Right renal pelvis (tissue), 4 donors: Measurements from ENCODE around the gene VTI1B. TPM values are rescaled to one million over a fixed set of nuclear protein-coding genes. Genes with fewer than 3 reads are reported as not detected.

ENCODE experiments used
- DNase-seq, 4 donors: peaks; one replicate each; pipeline ENCODE4 v3.0.0-alpha.2; 2013; ENCODE audit warnings: low read depth in 4 of 4, low spot score in 3 of 4, missing footprints in 1 of 4
- polyA plus RNA-seq, 4 donors: library from polyadenylated mRNA; unstranded; fragments of 120-200 nt; gene quantifications; one replicate each; pipeline ENCODE4 v1.2.1, GENCODE V29; 2013; ENCODE audit not compliant: insufficient read length in 4 of 4

Gene VTI1B
- polyA plus RNA-seq, 4 donors = 105 to 120 (median 114) TPM

GRCh38 chr14:67680121-67680602 is 5.7 kb upstream of the VTI1B start:
- no peak for DNase-seq

DNA sequence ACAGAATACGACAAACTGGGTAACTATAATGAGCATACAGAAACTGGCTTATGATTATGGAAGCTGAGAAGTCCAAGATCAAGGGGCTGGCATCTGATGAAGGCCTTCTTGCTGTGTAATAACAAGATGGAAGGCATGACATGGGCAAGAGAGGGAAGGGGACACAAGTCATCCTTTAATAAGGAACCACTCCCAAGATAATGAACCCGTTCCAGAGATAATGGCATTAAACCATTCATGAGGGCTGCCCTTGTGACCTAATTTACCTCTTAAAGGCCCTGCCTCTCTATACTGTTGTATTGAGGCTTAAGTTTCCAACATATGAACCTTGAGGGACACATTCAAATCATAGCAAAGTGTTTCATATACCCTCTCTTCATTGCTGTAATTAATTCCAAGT is 4.6 kb upstream of the VTI1B start:
- DNase-seq = no peak

DNA sequence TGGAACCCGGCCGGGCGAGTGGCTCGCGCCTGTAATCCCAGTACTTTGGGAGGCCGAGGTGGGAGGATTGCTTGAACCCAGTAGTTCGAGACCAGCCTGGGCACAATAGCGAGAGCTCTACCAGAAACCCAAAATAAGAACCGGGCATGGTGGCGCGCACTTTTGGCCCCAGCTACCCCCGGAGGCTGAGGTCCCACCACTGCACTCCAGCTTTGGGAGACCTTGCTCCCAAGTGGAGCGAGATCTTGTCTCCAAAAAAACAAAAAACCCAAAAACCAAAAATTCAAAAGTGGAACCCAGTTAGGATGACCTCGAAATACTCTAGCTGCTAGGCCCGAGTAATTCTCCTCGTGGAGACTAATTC is 769 bp upstream of the VTI1B start:
- no peak for DNase-seq

DNA sequence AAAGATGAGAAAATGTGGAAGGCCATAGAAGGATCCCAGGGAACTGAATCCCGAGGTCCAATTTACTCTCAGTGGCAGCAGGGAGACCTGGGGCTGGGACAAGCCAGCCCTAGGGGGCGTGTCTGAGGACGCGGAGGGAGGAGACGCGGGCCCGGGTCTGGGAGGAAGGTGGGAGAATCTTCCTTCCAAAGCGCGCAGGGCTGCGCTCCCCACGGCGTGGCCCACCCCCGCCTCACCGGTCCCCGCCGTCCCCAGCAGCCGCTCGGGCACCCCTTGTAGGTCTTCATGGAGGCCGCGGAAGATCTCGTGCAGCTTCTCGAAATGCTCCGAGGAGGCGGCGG is 323 bp downstream of the VTI1B start:
- peak; percentile 51 to 63 (median 56) for DNase-seq

DNA sequence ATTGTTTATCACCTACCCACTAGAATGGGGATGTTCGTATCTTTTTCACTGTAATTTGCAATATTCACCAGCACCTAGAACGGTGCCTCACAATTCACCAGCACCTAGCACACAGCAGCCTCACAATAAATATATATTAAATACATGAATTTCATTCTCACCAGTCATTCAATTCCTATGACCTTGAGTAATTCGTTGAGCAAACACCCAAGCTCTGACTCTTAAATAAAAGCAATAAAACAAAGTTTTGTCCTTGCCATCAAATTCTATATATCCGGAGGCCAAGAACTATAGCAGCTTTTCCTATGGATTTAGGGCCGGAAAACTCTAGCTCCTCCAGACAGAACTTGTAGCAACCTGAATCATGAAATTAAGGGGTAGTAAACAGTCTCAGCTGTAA is 981 bp downstream of the VTI1B start:
- no peak for DNase-seq

- DNase-seq = no peak
Observed at GRCh38 chr14:67668559-67668958, 5.9 kb downstream of the VTI1B start.

GRCh38 chr14:67666750-67667449 is 7.5 kb downstream of the VTI1B start:
- DNase-seq = peak in 3 of 4 donors; percentile 17 to 29 (median 23)

DNA sequence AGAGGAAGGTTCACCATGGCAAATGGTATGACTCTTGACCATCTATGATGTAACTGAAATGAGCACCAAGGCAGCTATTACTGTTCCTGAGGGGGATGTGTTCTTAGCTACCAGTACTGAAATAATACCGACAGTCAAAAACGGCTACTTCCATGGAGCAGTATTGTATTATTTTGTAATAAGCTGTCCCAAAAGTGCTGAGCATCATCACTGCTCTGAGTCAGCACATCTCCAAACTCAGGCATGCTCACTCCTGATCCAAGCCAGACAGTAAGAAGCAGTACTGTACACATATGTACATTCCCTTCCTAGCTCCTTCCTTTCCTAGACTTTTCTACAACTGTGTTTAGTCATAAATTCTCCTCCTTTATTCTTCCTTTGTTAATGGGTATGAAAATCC is 8.6 kb downstream of the VTI1B start:
- DNase-seq = no peak

GRCh38 chr14:67663633-67664032 is 10.8 kb downstream of the VTI1B start:
- DNase-seq = no peak

GRCh38 chr14:67653651-67654280 is 20.7 kb downstream of the VTI1B start:
- no peak for DNase-seq

DNA sequence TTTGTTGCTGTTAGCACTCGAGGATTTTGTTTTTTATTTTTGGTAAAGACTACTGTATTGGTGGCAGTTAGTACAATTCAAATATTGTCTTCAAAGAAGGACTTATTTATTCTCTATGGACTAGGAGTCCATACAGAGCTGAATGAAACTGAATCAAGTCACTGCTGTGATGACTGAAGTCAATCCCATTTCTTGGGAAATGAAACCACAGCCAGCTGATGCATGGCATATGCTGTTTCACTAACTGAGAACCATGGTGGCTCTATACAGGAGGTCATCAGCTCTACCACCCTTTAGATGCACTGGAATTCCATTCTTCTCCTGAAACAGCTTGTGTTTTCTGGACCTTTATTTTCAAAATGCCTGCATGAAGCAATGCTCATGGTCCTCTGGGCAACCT is 22.2 kb downstream of the VTI1B start:
- no peak for DNase-seq

DNA sequence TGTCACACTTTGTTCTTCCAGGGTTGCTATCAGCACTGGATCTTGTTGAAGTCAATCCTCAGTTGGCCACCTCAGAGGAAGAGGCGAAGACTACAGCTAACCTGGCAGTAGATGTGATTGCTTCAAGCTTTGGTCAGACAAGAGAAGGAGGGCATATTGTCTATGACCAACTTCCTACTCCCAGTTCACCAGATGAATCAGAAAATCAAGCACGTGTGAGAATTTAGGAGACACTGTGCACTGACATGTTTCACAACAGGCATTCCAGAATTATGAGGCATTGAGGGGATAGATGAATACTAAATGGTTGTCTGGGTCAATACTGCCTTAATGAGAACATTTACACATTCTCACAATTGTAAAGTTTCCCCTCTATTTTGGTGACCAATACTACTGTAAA is 23.7 kb downstream of the VTI1B start:
- no peak for DNase-seq

- no peak for DNase-seq
Observed at GRCh38 chr14:67650151-67650550, 24.3 kb downstream of the VTI1B start.

DNA sequence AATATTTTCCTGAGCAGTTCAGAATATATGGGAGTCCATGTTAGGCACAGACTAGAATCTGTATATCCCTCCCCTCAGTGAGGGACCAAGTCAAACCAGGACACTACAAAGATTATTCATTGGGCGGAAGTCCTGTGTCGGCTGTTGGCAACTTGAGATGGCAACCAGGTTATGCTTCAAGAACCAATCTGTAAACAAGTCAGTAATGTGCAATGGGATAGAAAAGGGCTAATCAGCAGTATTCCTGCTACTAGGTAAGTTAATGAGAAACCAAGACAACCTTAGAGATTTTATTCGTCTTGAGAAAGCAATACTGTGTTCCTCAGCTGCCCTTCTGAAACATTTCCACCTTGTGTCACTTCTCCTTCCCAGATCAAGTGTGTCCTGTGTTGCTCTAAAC is 28.3 kb downstream of the VTI1B start:
- DNase-seq = no peak

- DNase-seq = no peak
Observed at GRCh38 chr14:67645414-67645813, 29.0 kb downstream of the VTI1B start.

- no peak for DNase-seq
Observed at GRCh38 chr14:67644428-67644827, 30.0 kb downstream of the VTI1B start.

DNA sequence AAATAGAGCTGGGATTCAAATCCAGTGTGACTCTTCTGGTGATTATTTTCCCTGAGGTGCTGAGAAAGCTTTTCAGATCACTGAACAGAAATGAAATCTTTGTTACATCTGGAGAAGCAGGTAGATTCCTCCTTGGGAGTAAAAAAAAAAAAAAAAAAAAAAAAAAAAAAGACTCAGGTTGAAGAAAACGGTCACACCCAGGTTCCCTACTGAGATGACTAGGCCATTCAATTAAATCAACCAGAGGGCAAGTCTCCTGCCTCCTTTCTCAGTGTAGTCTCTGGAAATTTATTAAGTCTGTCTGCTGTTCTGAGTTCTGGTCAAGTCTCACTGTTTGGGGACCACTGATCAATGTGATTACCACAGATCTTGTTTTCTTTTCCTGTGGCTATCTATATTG is 30.7 kb downstream of the VTI1B start:
- no peak for DNase-seq

- no peak for DNase-seq
Observed at GRCh38 chr14:67641902-67642749, 32.3 kb downstream of the VTI1B start.

GRCh38 chr14:67641480-67641879 is 33.0 kb downstream of the VTI1B start:
- no peak for DNase-seq

GRCh38 chr14:67638642-67639041 is 35.8 kb downstream of the VTI1B start:
- DNase-seq = no peak

- DNase-seq = no peak
Observed at GRCh38 chr14:67636361-67636919, 38.0 kb downstream of the VTI1B start.
